ENCODE results near the gene DMRTC2. TPM values are rescaled to one million over a fixed set of nuclear protein-coding genes. Genes with fewer than 3 reads are reported as not detected.

Gene DMRTC2
- total and polyA plus RNA-seq, 2 of the 13 experiments (the other 11 are each of a cell fraction or from before 2014, with no cell fraction given) = not detected

DNA sequence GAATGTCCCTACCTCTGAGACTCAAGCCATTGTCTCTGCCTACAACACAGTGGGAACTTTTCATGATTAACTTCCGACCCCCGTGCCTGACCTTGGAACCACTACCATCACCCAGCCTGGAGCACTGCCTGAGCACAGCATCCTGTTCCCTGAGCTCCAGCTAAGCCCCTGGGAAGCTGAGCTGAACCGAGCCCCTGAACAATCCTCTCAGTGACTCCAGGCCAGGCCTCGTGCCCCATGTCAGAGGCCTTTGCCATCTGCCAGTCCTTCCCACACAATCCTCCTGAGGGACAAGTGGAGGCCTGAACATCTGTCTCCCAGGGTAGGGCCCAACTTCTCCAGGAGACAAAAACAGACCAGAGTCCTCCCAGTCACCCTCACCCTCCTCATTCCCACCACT lies 30.9 kb upstream of the DMRTC2 start (continued):
- TF ChIP-seq, protein P1, sequence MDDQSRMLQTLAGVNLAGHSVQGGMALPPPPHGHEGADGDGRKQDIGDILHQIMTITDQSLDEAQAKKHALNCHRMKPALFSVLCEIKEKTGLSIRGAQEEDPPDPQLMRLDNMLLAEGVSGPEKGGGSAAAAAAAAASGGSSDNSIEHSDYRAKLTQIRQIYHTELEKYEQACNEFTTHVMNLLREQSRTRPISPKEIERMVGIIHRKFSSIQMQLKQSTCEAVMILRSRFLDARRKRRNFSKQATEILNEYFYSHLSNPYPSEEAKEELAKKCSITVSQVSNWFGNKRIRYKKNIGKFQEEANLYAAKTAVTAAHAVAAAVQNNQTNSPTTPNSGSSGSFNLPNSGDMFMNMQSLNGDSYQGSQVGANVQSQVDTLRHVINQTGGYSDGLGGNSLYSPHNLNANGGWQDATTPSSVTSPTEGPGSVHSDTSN (CRISPR knock-in tag; IDR thresholded peaks at IDR 0.05; ENCODE audit: borderline replicate concordance) = no peak
- TF ChIP-seq YY1 (IDR thresholded peaks at IDR 0.05; ENCODE audit: insufficient read depth, insufficient replicate concordance, low read depth, low read length) (no peak), ZNF543 (CRISPR knock-in tag; IDR thresholded peaks at IDR 0.05) (no peak), ZNF496 (CRISPR knock-in tag; IDR thresholded peaks at IDR 0.05; ENCODE audit: insufficient replicate concordance) (no peak), IRF2 (CRISPR knock-in tag; IDR thresholded peaks at IDR 0.05) (no peak), SRF (IDR thresholded peaks at IDR 0.05; ENCODE audit: low read depth, low read length) (no peak)
- TF ChIP-seq, protein P2, sequence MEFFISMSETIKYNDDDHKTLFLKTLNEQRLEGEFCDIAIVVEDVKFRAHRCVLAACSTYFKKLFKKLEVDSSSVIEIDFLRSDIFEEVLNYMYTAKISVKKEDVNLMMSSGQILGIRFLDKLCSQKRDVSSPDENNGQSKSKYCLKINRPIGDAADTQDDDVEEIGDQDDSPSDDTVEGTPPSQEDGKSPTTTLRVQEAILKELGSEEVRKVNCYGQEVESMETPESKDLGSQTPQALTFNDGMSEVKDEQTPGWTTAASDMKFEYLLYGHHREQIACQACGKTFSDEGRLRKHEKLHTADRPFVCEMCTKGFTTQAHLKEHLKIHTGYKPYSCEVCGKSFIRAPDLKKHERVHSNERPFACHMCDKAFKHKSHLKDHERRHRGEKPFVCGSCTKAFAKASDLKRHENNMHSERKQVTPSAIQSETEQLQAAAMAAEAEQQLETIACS (CRISPR knock-in tag; IDR thresholded peaks at IDR 0.05) = no peak

DNA sequence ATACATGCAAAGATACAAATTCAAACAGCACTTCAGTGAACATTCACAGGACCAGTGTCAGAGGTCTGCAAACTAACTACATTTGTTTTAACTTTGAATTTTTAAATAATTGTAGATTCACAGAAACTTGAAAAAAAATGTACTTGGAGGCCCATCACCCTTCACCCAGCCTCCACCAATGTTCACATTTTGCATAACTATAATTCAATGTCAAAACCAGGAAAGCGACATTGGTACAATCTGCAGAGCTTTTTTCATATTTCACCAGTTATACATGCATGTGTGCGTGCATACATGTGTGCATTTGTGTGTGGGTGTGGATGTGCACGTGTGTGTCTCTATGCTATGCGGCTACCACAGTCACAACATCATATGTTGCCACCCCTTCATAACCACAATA lies 29.5 kb upstream of the DMRTC2 start:
- POLR2A ChIA-PET = no interaction called here
- Histone ChIP-seq H3K4me1 (ENCODE audit: insufficient read depth, low read length) (no peaks in the 10 kb centered on the region), H3K4me2 (ENCODE audit: low read depth, low read length) (no peak overlapping the region), H3K27me3 (ENCODE audit: control insufficient read depth in 1 of 2, insufficient read depth in 2 of 2, low read length in 2 of 2) (no peaks in the 10 kb centered on the region), H4K20me1 (ENCODE audit: insufficient read depth, low read length) (no peaks in the 10 kb centered on the region), H2AFZ (ENCODE audit: low read length) (no peak overlapping the region), H3K4me3 (replicated peaks in 1 of 3; ENCODE audit: insufficient read depth in 1 of 3, low read depth in 2 of 3, low read length in 3 of 3) (no peak overlapping the region), H3K27ac (ENCODE audit: extremely low read length, insufficient read depth, low read length) (no peak overlapping the region), H3K36me3 (replicated peaks in 1 of 2; ENCODE audit: control insufficient read depth in 1 of 2, insufficient read depth in 2 of 2, low read length in 2 of 2) (no peaks in the 10 kb centered on the region), H3K9me3 (ENCODE audit: low read length) (no peaks in the 10 kb centered on the region), H3K79me2 (ENCODE audit: insufficient read depth, low read length) (no peaks in the 10 kb centered on the region), H3K9ac (ENCODE audit: insufficient read depth, low read depth, low read length) (no peak overlapping the region)
- DNase-seq (ENCODE audit: low spot score) (no peak), ATAC-seq (no peak), FAIRE-seq (no peak)
- 2% methylated on average over 4 of the region's 4 CpGs for WGBS (ENCODE audit: low lambda C conversion rate)
- TF ChIP-seq, protein P3, sequence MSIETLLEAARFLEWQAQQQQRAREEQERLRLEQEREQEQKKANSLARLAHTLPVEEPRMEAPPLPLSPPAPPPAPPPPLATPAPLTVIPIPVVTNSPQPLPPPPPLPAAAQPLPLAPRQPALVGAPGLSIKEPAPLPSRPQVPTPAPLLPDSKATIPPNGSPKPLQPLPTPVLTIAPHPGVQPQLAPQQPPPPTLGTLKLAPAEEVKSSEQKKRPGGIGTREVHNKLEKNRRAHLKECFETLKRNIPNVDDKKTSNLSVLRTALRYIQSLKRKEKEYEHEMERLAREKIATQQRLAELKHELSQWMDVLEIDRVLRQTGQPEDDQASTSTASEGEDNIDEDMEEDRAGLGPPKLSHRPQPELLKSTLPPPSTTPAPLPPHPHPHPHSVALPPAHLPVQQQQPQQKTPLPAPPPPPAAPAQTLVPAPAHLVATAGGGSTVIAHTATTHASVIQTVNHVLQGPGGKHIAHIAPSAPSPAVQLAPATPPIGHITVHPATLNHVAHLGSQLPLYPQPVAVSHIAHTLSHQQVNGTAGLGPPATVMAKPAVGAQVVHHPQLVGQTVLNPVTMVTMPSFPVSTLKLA (IDR thresholded peaks at IDR 0.05) = peak; percentile 78
- TF ChIP-seq HNRNPUL1 (IDR thresholded peaks at IDR 0.05; ENCODE audit: low read depth, low read length) (no peak), RAD51 (IDR thresholded peaks at IDR 0.05; ENCODE audit: borderline replicate concordance) (no peak)
- no TSS peak for BruUV-seq (replicated peaks)
- CTCF ChIA-PET (ENCODE audit: low intra/inter-chr PET ratio, low total read pairs) = no interaction called here
- intact Hi-C loops (cut with micrococcal nuclease; ENCODE audit: unreplicated experiment) = no loop called here
- in situ Hi-C loops (cut with HindIII; ENCODE audit: extremely low pct_ligation_motif_present, low pct_unique_long_range_greater_than_20kb) = no loop called here
